B cell (primary cell): ENCODE data around the gene PDXK. TPM values are rescaled to one million over a fixed set of nuclear protein-coding genes. Genes with fewer than 3 reads are reported as not detected.

ENCODE experiments used
- ATAC-seq: fragments of 200-7000 bp; cut with Tn5 transposase; one replicate; pipeline ENCODE4 v1.10.0; 2021; ENCODE audit warnings: low read depth, mild to moderate bottlenecking, moderate number of reproducible peaks, moderate library complexity
- CTCF ChIA-PET: fragments of 350-600 bp; sonication (Branson Sonifier 250); formaldehyde crosslinking; loops from one replicate; lab custom pipeline; 2021; ENCODE audit warnings: antibody characterized with exemption, inconsistent platforms; lab: Charles Lee
- POLR2A ChIA-PET: fragments of 350-600 bp; sonication (Branson Sonifier 250); formaldehyde crosslinking; loops from one replicate; lab custom pipeline; 2021; ENCODE audit warnings: antibody characterized with exemption; lab: Charles Lee
- DNase-seq: peaks from one replicate; pipeline ENCODE4 v3.0.0; 2013
- H2AFZ ChIP-seq: 2 replicates; pipeline ENCODE4 v1.6.1; 2012; ENCODE audit warnings: mild to moderate bottlenecking, low read depth, low read length; ENCODE audit not compliant: insufficient read depth, poor library complexity, severe bottlenecking
- H3K27ac ChIP-seq, 2 donors: 1 replicate in 1 of 2; 2 replicates in 1 of 2; pipeline ENCODE4 v1.5.1; 2012 to 2013; ENCODE audit warnings: low read length in 2 of 2, mild to moderate bottlenecking in 2 of 2, moderate library complexity in 1 of 2
- H3K27me3 ChIP-seq, 4 experiments: fragments of 200-600 bp in 1 of 4; sonication (generic) in 1 of 4; replicated peaks in 1 of 4; 1 replicate in 2 of 4; 2 replicates in 2 of 4; pipeline versions ENCODE4 v1.6.1 to v1.7.0; 2013 to 2016; ENCODE audit warnings: low read length in 3 of 4, mild to moderate bottlenecking in 2 of 4, mixed read lengths in 1 of 4, moderate library complexity in 1 of 4; ENCODE audit not compliant: insufficient read depth in 4 of 4, control insufficient read depth in 3 of 4; ENCODE audit errors: control extremely low read depth in 1 of 4
- H3K36me3 ChIP-seq, 2 experiments: replicated peaks in 1 of 2; 1 replicate in 1 of 2; 2 replicates in 1 of 2; pipeline versions ENCODE4 v1.6.1 to v1.7.1; 2013; ENCODE audit warnings: low read length in 1 of 2; ENCODE audit not compliant: insufficient read depth in 2 of 2, control insufficient read depth in 1 of 2; ENCODE audit errors: control extremely low read depth in 1 of 2, extremely low read depth in 1 of 2
- H3K4me1 ChIP-seq, 2 donors: fragments of 200-600 bp in 1 of 2; sonication (generic) in 1 of 2; 1 replicate in 1 of 2; 2 replicates in 1 of 2; pipeline versions ENCODE4 v1.5.1 to v1.6.1; 2013 to 2017; ENCODE audit warnings: low read length in 2 of 2; ENCODE audit not compliant: control insufficient read depth in 2 of 2, insufficient read depth in 2 of 2
- H3K4me2 ChIP-seq: replicated peaks from 2 replicates; pipeline ENCODE3; 2012; ENCODE audit warnings: mild to moderate bottlenecking, low read depth, low read length; ENCODE audit not compliant: poor library complexity, severe bottlenecking
- H3K4me3 ChIP-seq, 5 experiments: fragments of 200-600 bp in 1 of 5; sonication (generic) in 1 of 5; 1 replicate in 3 of 5; 2 replicates in 2 of 5; pipeline versions ENCODE4 v1.5.1 to v1.7.0; 2011 to 2016; ENCODE audit warnings: low read length in 4 of 5, mild to moderate bottlenecking in 4 of 5, low read depth in 2 of 5, control low read depth in 1 of 5, moderate library complexity in 1 of 5; ENCODE audit not compliant: insufficient read depth in 1 of 5; ENCODE audit errors: control extremely low read depth in 1 of 5, extremely low read depth in 1 of 5
- H3K79me2 ChIP-seq: fragments of 200-600 bp; sonication (generic); one replicate; pipeline ENCODE4 v1.6.0; 2016; ENCODE audit warnings: low read length; ENCODE audit not compliant: control insufficient read depth, insufficient read depth
- H3K9ac ChIP-seq: fragments of 200-600 bp; sonication (generic); 2 replicates; pipeline ENCODE4 v1.6.1; 2017; ENCODE audit warnings: mild to moderate bottlenecking, low read length, moderate library complexity
- H3K9me3 ChIP-seq, 3 donors: one replicate each; pipeline versions ENCODE4 v1.6.1 to v1.7.1; 2013; ENCODE audit warnings: low read length in 2 of 3; ENCODE audit not compliant: control insufficient read depth in 2 of 3, insufficient read depth in 1 of 3; ENCODE audit errors: control extremely low read depth in 1 of 3
- H4K20me1 ChIP-seq: 2 replicates; pipeline ENCODE4 v1.6.0; 2012; ENCODE audit warnings: mild to moderate bottlenecking, low read length; ENCODE audit not compliant: insufficient read depth, control insufficient read depth, poor library complexity, severe bottlenecking
- H3K27ac Mint-ChIP-seq: one replicate; pipeline ENCODE4 v1.8.0; 2021; ENCODE audit warnings: mixed read lengths
- H3K27me3 Mint-ChIP-seq: one replicate; pipeline ENCODE4 v1.8.0; 2021; ENCODE audit warnings: mixed read lengths
- H3K4me1 Mint-ChIP-seq: one replicate; pipeline ENCODE4 v1.8.0; 2021; ENCODE audit warnings: mixed read lengths
- H3K4me3 Mint-ChIP-seq: one replicate; pipeline ENCODE4 v1.8.0; 2021; ENCODE audit warnings: mixed read lengths
- H3K9me3 Mint-ChIP-seq: one replicate; pipeline ENCODE4 v1.8.0; 2022; ENCODE audit warnings: mixed read lengths; ENCODE audit not compliant: insufficient read depth
- EZH2 ChIP-seq: IDR thresholded peaks from 2 replicates; pipeline ENCODE4 v1.6.1; 2012; ENCODE audit warnings: borderline replicate concordance, low read depth, mild to moderate bottlenecking, moderate library complexity, low read length; ENCODE audit not compliant: insufficient read depth, poor library complexity, severe bottlenecking
- WGBS: methylation state at CpG from one replicate; pipeline ENCODE4 v1.1.5; 2013; ENCODE audit warnings: missing lambda C conversion rate; ENCODE audit not compliant: insufficient coverage; 5-methylcytosine and 5-hydroxymethylcytosine counted together
- intact Hi-C: fragments of 100-400 bp; cut with micrococcal nuclease; formaldehyde crosslinking; loops from one replicate; pipeline ENCODE4 v1.10.0; 2022
- polyA plus RNA-seq: library from polyadenylated mRNA; depleted of rRNA; stranded (reverse); fragments of >200 nt; gene quantifications from 2 replicates; pipeline ENCODE4 v1.2.3, GENCODE V29; 2012
- total RNA-seq, 2 donors: library from RNA; stranded (reverse); fragments of 120-200 nt in 1 of 2; gene quantifications; 1 replicate in 1 of 2; 2 replicates in 1 of 2; pipeline versions ENCODE4 v1.2.3 to v1.2.4, GENCODE V29; 2013 to 2022
- TF ChIP-seq, protein P1 (sequence below): fragments of 200-600 bp; IDR thresholded peaks from one replicate; pipeline ENCODE4 v1.8.0; 2022; ENCODE audit warnings: antibody characterized with exemption, mild to moderate bottlenecking

PDXK gene
- total and polyA plus RNA-seq, 2 donors (not counting 1 experiment from before 2014, with no cell fraction given), result 31.1 to 102 TPM

- H3K79me2 ChIP-seq, result peaks cover 32% of the 10 kb centered on the region
- peaks cover 46% of the 10 kb centered on the region for H3K4me1 Mint-ChIP-seq
- ATAC-seq, result no peak
- H3K27ac ChIP-seq, result no peak overlapping the region
- peaks cover 0 to 23% (median 4%) of the 10 kb centered on the region in 4 experiments for H3K27me3 ChIP-seq
- DNase-seq, result no peak
- no peaks in the 10 kb centered on the region for H3K9me3 Mint-ChIP-seq
- intact Hi-C loops, result loop anchor here (2.0 kb wide), 1 partner anchor 71 kb away; no protein-coding TSS in a partner anchor
- H4K20me1 ChIP-seq, result peaks cover 32% of the 10 kb centered on the region
- 63% methylated on average over 4 of the region's 13 CpGs for WGBS
- no peak overlapping the region for H3K4me3 ChIP-seq
- TF ChIP-seq, protein P1, sequence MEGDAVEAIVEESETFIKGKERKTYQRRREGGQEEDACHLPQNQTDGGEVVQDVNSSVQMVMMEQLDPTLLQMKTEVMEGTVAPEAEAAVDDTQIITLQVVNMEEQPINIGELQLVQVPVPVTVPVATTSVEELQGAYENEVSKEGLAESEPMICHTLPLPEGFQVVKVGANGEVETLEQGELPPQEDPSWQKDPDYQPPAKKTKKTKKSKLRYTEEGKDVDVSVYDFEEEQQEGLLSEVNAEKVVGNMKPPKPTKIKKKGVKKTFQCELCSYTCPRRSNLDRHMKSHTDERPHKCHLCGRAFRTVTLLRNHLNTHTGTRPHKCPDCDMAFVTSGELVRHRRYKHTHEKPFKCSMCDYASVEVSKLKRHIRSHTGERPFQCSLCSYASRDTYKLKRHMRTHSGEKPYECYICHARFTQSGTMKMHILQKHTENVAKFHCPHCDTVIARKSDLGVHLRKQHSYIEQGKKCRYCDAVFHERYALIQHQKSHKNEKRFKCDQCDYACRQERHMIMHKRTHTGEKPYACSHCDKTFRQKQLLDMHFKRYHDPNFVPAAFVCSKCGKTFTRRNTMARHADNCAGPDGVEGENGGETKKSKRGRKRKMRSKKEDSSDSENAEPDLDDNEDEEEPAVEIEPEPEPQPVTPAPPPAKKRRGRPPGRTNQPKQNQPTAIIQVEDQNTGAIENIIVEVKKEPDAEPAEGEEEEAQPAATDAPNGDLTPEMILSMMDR, result no peak
- TF ChIP-seq EZH2, result no peak
- ChIA-PET POLR2A (interaction anchor here (0.6 to 0.8 kb wide), 2 partner anchors 29 to 922 kb away, joined by 4 to 7 read pairs; no protein-coding TSS in a partner anchor), CTCF (interaction anchor here (0.9 to 1.5 kb wide), 4 partner anchors 12 to 72 kb away, joined by 3 to 7 read pairs (median 4); no protein-coding TSS in a partner anchor)
- peak overlapping the region; percentile 67 for H3K27ac Mint-ChIP-seq
- peaks cover 33 to 50% of the 10 kb centered on the region in 2 donors for H3K4me1 ChIP-seq
- peak overlapping the region; percentile 42 for H3K4me2 ChIP-seq
- H2AFZ ChIP-seq, result no peak overlapping the region
- H3K36me3 ChIP-seq, result peaks cover 0 to under 1% of the 10 kb centered on the region in 2 experiments
- peaks cover 6% of the 10 kb centered on the region for H3K27me3 Mint-ChIP-seq
- H3K9me3 ChIP-seq, result peaks cover 0 to 2% (median 0%) of the 10 kb centered on the region in 3 donors
- H3K4me3 Mint-ChIP-seq, result peak overlapping the region; percentile 86
- H3K9ac ChIP-seq, result no peak overlapping the region
Measured at GRCh38 chr21:43717166-43717853, 1.6 kb upstream of the PDXK start.
